HL-60 (cell line): Measurements from ENCODE around the gene SLC9A7.

Experiments
- TF ChIP-seq, protein P1 (sequence below): IDR thresholded peaks from one replicate; pipeline ENCODE4 v1.5.1; 2011; ENCODE audit warnings: low read length, control low read depth, inconsistent platforms; ENCODE audit not compliant: insufficient read depth
- TF ChIP-seq, protein P2 (sequence below): IDR thresholded peaks from 2 replicates; pipeline ENCODE4 v1.6.1; 2012; ENCODE audit warnings: low read depth; ENCODE audit not compliant: insufficient replicate concordance

DNA sequence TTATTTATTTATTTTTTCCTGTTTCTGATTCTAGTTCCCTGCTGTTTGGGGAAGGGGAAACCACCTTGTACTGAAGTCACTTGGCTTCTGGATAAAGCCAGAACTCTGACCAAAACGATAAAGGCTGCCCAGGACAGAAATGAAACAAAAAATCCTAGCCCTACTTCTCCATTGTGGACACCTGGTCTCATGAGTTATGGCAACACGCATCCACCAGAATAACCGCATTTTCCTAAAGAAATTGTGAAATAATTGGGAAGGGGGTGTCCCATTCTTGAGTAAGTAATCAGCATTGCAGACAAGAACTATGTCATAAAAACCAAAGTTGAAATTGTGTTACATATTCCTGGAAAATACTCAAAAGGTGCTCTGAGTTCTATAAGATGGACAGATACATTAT, 42.1 kb downstream of the SLC9A7 start:
- TF ChIP-seq, protein P1, sequence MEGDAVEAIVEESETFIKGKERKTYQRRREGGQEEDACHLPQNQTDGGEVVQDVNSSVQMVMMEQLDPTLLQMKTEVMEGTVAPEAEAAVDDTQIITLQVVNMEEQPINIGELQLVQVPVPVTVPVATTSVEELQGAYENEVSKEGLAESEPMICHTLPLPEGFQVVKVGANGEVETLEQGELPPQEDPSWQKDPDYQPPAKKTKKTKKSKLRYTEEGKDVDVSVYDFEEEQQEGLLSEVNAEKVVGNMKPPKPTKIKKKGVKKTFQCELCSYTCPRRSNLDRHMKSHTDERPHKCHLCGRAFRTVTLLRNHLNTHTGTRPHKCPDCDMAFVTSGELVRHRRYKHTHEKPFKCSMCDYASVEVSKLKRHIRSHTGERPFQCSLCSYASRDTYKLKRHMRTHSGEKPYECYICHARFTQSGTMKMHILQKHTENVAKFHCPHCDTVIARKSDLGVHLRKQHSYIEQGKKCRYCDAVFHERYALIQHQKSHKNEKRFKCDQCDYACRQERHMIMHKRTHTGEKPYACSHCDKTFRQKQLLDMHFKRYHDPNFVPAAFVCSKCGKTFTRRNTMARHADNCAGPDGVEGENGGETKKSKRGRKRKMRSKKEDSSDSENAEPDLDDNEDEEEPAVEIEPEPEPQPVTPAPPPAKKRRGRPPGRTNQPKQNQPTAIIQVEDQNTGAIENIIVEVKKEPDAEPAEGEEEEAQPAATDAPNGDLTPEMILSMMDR = no peak
- TF ChIP-seq, protein P2, sequence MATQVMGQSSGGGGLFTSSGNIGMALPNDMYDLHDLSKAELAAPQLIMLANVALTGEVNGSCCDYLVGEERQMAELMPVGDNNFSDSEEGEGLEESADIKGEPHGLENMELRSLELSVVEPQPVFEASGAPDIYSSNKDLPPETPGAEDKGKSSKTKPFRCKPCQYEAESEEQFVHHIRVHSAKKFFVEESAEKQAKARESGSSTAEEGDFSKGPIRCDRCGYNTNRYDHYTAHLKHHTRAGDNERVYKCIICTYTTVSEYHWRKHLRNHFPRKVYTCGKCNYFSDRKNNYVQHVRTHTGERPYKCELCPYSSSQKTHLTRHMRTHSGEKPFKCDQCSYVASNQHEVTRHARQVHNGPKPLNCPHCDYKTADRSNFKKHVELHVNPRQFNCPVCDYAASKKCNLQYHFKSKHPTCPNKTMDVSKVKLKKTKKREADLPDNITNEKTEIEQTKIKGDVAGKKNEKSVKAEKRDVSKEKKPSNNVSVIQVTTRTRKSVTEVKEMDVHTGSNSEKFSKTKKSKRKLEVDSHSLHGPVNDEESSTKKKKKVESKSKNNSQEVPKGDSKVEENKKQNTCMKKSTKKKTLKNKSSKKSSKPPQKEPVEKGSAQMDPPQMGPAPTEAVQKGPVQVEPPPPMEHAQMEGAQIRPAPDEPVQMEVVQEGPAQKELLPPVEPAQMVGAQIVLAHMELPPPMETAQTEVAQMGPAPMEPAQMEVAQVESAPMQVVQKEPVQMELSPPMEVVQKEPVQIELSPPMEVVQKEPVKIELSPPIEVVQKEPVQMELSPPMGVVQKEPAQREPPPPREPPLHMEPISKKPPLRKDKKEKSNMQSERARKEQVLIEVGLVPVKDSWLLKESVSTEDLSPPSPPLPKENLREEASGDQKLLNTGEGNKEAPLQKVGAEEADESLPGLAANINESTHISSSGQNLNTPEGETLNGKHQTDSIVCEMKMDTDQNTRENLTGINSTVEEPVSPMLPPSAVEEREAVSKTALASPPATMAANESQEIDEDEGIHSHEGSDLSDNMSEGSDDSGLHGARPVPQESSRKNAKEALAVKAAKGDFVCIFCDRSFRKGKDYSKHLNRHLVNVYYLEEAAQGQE = no peak
